Measurements from ENCODE around the gene TRAK1.

Gene TRAK1

GRCh38 chr3:42051384-42052131 is 39.6 kb upstream of the TRAK1 start:
- Histone ChIP-seq H4K20me1 (ENCODE audit: insufficient read depth, low read length, poor library complexity, severe bottlenecking) (peaks cover 62% of the 10 kb centered on the region), H3K9me3 (ENCODE audit: insufficient read depth, low read depth, low read length) (no peaks in the 10 kb centered on the region), H3F3A (ENCODE audit: low read depth) (no peaks in the 10 kb centered on the region), H3K27me3 (ENCODE audit: insufficient read depth, low read length, poor library complexity, severe bottlenecking) (no peaks in the 10 kb centered on the region), H3K4me1 (ENCODE audit: insufficient read depth, low read length, poor library complexity, severe bottlenecking) (peaks cover 11% of the 10 kb centered on the region), H3K36me3 (ENCODE audit: insufficient read depth, low read length) (no peaks in the 10 kb centered on the region; the same call in 1 of the 2 replicates), H2AFZ (ENCODE audit: low read length) (no peak overlapping the region), H3K4me3 (ENCODE audit: low read length, poor library complexity, severe bottlenecking) (no peak overlapping the region), H3K4me2 (ENCODE audit: low read depth, low read length, poor library complexity, severe bottlenecking) (no peak overlapping the region), H3K79me2 (ENCODE audit: insufficient read depth, low read length) (peaks cover 86% of the 10 kb centered on the region), H3K9ac (ENCODE audit: low read depth, low read length, poor library complexity, severe bottlenecking) (no peak overlapping the region), H3K9me2 (replicated peaks; ENCODE audit: low read depth, low read length) (no peaks in the 10 kb centered on the region)
- TF ChIP-seq EZH2phosphoT487 (IDR thresholded peaks at IDR 0.05; ENCODE audit: borderline replicate concordance) (no peak), CTCF (conservative IDR thresholded peaks at IDR 0.05; ENCODE audit: low read length) (no peak)

GRCh38 chr3:42052132-42052483 is 39.0 kb upstream of the TRAK1 start:
- Histone ChIP-seq H3K27me3 (ENCODE audit: insufficient read depth, low read length, poor library complexity, severe bottlenecking) (no peaks in the 10 kb centered on the region), H3K9me2 (replicated peaks; ENCODE audit: low read depth, low read length) (no peaks in the 10 kb centered on the region), H4K20me1 (ENCODE audit: insufficient read depth, low read length, poor library complexity, severe bottlenecking) (peaks cover 64% of the 10 kb centered on the region), H3K4me2 (ENCODE audit: low read depth, low read length, poor library complexity, severe bottlenecking) (no peak overlapping the region), H3K4me3 (ENCODE audit: low read length, poor library complexity, severe bottlenecking) (no peak overlapping the region), H3K79me2 (ENCODE audit: insufficient read depth, low read length) (peaks cover 86% of the 10 kb centered on the region), H2AFZ (ENCODE audit: low read length) (no peak overlapping the region), H3K9ac (ENCODE audit: low read depth, low read length, poor library complexity, severe bottlenecking) (no peak overlapping the region), H3K4me1 (ENCODE audit: insufficient read depth, low read length, poor library complexity, severe bottlenecking) (peaks cover 11% of the 10 kb centered on the region), H3F3A (ENCODE audit: low read depth) (no peaks in the 10 kb centered on the region), H3K9me3 (ENCODE audit: insufficient read depth, low read depth, low read length) (no peaks in the 10 kb centered on the region), H3K36me3 (ENCODE audit: insufficient read depth, low read length) (no peaks in the 10 kb centered on the region; the same call in 1 of the 2 replicates)
- TF ChIP-seq CTCF (conservative IDR thresholded peaks at IDR 0.05; ENCODE audit: low read length) (no peak), EZH2phosphoT487 (IDR thresholded peaks at IDR 0.05; ENCODE audit: borderline replicate concordance) (no peak)

GRCh38 chr3:42052484-42053351 is 38.4 kb upstream of the TRAK1 start:
- no peak overlapping the region for H3K4me3 ChIP-seq (ENCODE audit: low read length, poor library complexity, severe bottlenecking)
- no peak overlapping the region for H3K4me2 ChIP-seq (ENCODE audit: low read depth, low read length, poor library complexity, severe bottlenecking)
- H3K4me1 ChIP-seq (ENCODE audit: insufficient read depth, low read length, poor library complexity, severe bottlenecking): peaks cover 7% of the 10 kb centered on the region

More at GRCh38 chr3:42052484-42053351, 38.4 kb upstream of the TRAK1 start:
- Histone ChIP-seq H3K9me3 (ENCODE audit: insufficient read depth, low read depth, low read length) (no peaks in the 10 kb centered on the region), H3F3A (ENCODE audit: low read depth) (no peaks in the 10 kb centered on the region), H2AFZ (ENCODE audit: low read length) (no peak overlapping the region), H3K9ac (ENCODE audit: low read depth, low read length, poor library complexity, severe bottlenecking) (no peak overlapping the region), H4K20me1 (ENCODE audit: insufficient read depth, low read length, poor library complexity, severe bottlenecking) (peaks cover 65% of the 10 kb centered on the region), H3K79me2 (ENCODE audit: insufficient read depth, low read length) (peaks cover 86% of the 10 kb centered on the region), H3K27me3 (ENCODE audit: insufficient read depth, low read length, poor library complexity, severe bottlenecking) (no peaks in the 10 kb centered on the region), H3K9me2 (replicated peaks; ENCODE audit: low read depth, low read length) (no peaks in the 10 kb centered on the region), H3K36me3 (ENCODE audit: insufficient read depth, low read length) (no peaks in the 10 kb centered on the region; the same call in 1 of the 2 replicates)
- no peak for TF ChIP-seq CTCF (conservative IDR thresholded peaks at IDR 0.05; ENCODE audit: low read length)
- no peak for TF ChIP-seq EZH2phosphoT487 (IDR thresholded peaks at IDR 0.05; ENCODE audit: borderline replicate concordance)
